ENCODE data around the gene FANCF.
"Not testable (repeated sequence)": the region's sequence is repeated elsewhere in the genome, so short reads cannot be mapped to it uniquely, and the experiment has no call there.

FANCF gene

GRCh38 chr11:22657101-22657694 lies 31.6 kb upstream of the FANCF start:
- Histone ChIP-seq H3K4me1 (ENCODE audit: control insufficient read depth, insufficient read depth, low read length) (no peaks in the 10 kb centered on the region), H3K27me3 (replicated peaks; ENCODE audit: control insufficient read depth, insufficient read depth, low read length) (peaks cover 3% of the 10 kb centered on the region), H3K9ac (ENCODE audit: low read length) (no peak overlapping the region), H3K4me3 (ENCODE audit: low read length) (no peak overlapping the region), H3K36me3 (ENCODE audit: control insufficient read depth, insufficient read depth, low read length, severe bottlenecking) (no peaks in the 10 kb centered on the region), H3K9me3 (ENCODE audit: control insufficient read depth, low read length) (no peaks in the 10 kb centered on the region)
- no peak for DNase-seq (ENCODE audit: low read depth)

GRCh38 chr11:22656130-22656529 lies 30.5 kb upstream of the FANCF start:
- Histone ChIP-seq H3K9ac (ENCODE audit: low read length) (no peak overlapping the region), H3K27me3 (replicated peaks; ENCODE audit: control insufficient read depth, insufficient read depth, low read length) (peaks cover 3% of the 10 kb centered on the region), H3K4me1 (ENCODE audit: control insufficient read depth, insufficient read depth, low read length) (no peaks in the 10 kb centered on the region), H3K36me3 (ENCODE audit: control insufficient read depth, insufficient read depth, low read length, severe bottlenecking) (no peaks in the 10 kb centered on the region), H3K4me3 (ENCODE audit: low read length) (no peak overlapping the region), H3K9me3 (ENCODE audit: control insufficient read depth, low read length) (no peaks in the 10 kb centered on the region)
- DNase-seq (ENCODE audit: low read depth) = peak; percentile 70

- not testable (repeated sequence) for H3K4me3 ChIP-seq (ENCODE audit: low read length); H3K9me3 ChIP-seq (ENCODE audit: control insufficient read depth, low read length); H3K27me3 ChIP-seq (replicated peaks; ENCODE audit: control insufficient read depth, insufficient read depth, low read length); H3K9ac ChIP-seq (ENCODE audit: low read length); H3K36me3 ChIP-seq (ENCODE audit: control insufficient read depth, insufficient read depth, low read length, severe bottlenecking); DNase-seq (ENCODE audit: low read depth); H3K4me1 ChIP-seq (ENCODE audit: control insufficient read depth, insufficient read depth, low read length)
Observed at GRCh38 chr11:22652346-22652745, 26.7 kb upstream of the FANCF start.

- no peaks in the 10 kb centered on the region for H3K9me3 ChIP-seq (ENCODE audit: control insufficient read depth, low read length)
- no peaks in the 10 kb centered on the region for H3K36me3 ChIP-seq (ENCODE audit: control insufficient read depth, insufficient read depth, low read length, severe bottlenecking)
- H3K27me3 ChIP-seq (replicated peaks; ENCODE audit: control insufficient read depth, insufficient read depth, low read length) = no peaks in the 10 kb centered on the region
- no peak overlapping the region for H3K4me3 ChIP-seq (ENCODE audit: low read length)
- no peak overlapping the region for H3K9ac ChIP-seq (ENCODE audit: low read length)
- no peaks in the 10 kb centered on the region for H3K4me1 ChIP-seq (ENCODE audit: control insufficient read depth, insufficient read depth, low read length)
- no peak for DNase-seq (ENCODE audit: low read depth)
Observed at GRCh38 chr11:22641559-22641958, 15.9 kb upstream of the FANCF start.

GRCh38 chr11:22640862-22641261 lies 15.2 kb upstream of the FANCF start:
- no peaks in the 10 kb centered on the region for H3K9me3 ChIP-seq (ENCODE audit: control insufficient read depth, low read length)
- no peak for DNase-seq (ENCODE audit: low read depth)
- H3K4me3 ChIP-seq (ENCODE audit: low read length) = no peak overlapping the region
- no peaks in the 10 kb centered on the region for H3K27me3 ChIP-seq (replicated peaks; ENCODE audit: control insufficient read depth, insufficient read depth, low read length)
- no peak overlapping the region for H3K9ac ChIP-seq (ENCODE audit: low read length)
- no peaks in the 10 kb centered on the region for H3K4me1 ChIP-seq (ENCODE audit: control insufficient read depth, insufficient read depth, low read length)
- H3K36me3 ChIP-seq (ENCODE audit: control insufficient read depth, insufficient read depth, low read length, severe bottlenecking) = no peaks in the 10 kb centered on the region

GRCh38 chr11:22635689-22636088 lies 10.1 kb upstream of the FANCF start:
- Histone ChIP-seq H3K9ac (ENCODE audit: low read length) (no peak overlapping the region), H3K36me3 (ENCODE audit: control insufficient read depth, insufficient read depth, low read length, severe bottlenecking) (no peaks in the 10 kb centered on the region), H3K27me3 (replicated peaks; ENCODE audit: control insufficient read depth, insufficient read depth, low read length) (no peaks in the 10 kb centered on the region), H3K4me3 (ENCODE audit: low read length) (no peak overlapping the region), H3K4me1 (ENCODE audit: control insufficient read depth, insufficient read depth, low read length) (no peaks in the 10 kb centered on the region), H3K9me3 (ENCODE audit: control insufficient read depth, low read length) (no peaks in the 10 kb centered on the region)
- no peak for DNase-seq (ENCODE audit: low read depth)

GRCh38 chr11:22634897-22635629 lies 9.4 kb upstream of the FANCF start:
- H3K4me1 ChIP-seq (ENCODE audit: control insufficient read depth, insufficient read depth, low read length) = no peaks in the 10 kb centered on the region
- no peaks in the 10 kb centered on the region for H3K36me3 ChIP-seq (ENCODE audit: control insufficient read depth, insufficient read depth, low read length, severe bottlenecking)
- H3K27me3 ChIP-seq (replicated peaks; ENCODE audit: control insufficient read depth, insufficient read depth, low read length) = no peaks in the 10 kb centered on the region
- H3K9ac ChIP-seq (ENCODE audit: low read length) = no peak overlapping the region
- H3K9me3 ChIP-seq (ENCODE audit: control insufficient read depth, low read length) = no peaks in the 10 kb centered on the region
- DNase-seq (ENCODE audit: low read depth) = no peak
- H3K4me3 ChIP-seq (ENCODE audit: low read length) = no peak overlapping the region

- no peak overlapping the region for H3K9ac ChIP-seq (ENCODE audit: low read length)
- H3K9me3 ChIP-seq (ENCODE audit: control insufficient read depth, low read length) = no peaks in the 10 kb centered on the region
- no peak for DNase-seq (ENCODE audit: low read depth)
- H3K27me3 ChIP-seq (replicated peaks; ENCODE audit: control insufficient read depth, insufficient read depth, low read length) = no peaks in the 10 kb centered on the region
- no peaks in the 10 kb centered on the region for H3K36me3 ChIP-seq (ENCODE audit: control insufficient read depth, insufficient read depth, low read length, severe bottlenecking)
- H3K4me1 ChIP-seq (ENCODE audit: control insufficient read depth, insufficient read depth, low read length) = no peaks in the 10 kb centered on the region
- no peak overlapping the region for H3K4me3 ChIP-seq (ENCODE audit: low read length)
Observed at GRCh38 chr11:22633354-22633902, 7.8 kb upstream of the FANCF start.

- H3K9me3 ChIP-seq (ENCODE audit: control insufficient read depth, low read length) = no peaks in the 10 kb centered on the region
- no peak overlapping the region for H3K9ac ChIP-seq (ENCODE audit: low read length)
- DNase-seq (ENCODE audit: low read depth) = no peak
- H3K4me3 ChIP-seq (ENCODE audit: low read length) = no peak overlapping the region
- no peaks in the 10 kb centered on the region for H3K36me3 ChIP-seq (ENCODE audit: control insufficient read depth, insufficient read depth, low read length, severe bottlenecking)
- H3K27me3 ChIP-seq (replicated peaks; ENCODE audit: control insufficient read depth, insufficient read depth, low read length) = no peaks in the 10 kb centered on the region
- H3K4me1 ChIP-seq (ENCODE audit: control insufficient read depth, insufficient read depth, low read length) = peaks cover 10% of the 10 kb centered on the region
Observed at GRCh38 chr11:22627421-22627820, 1.8 kb upstream of the FANCF start.

GRCh38 chr11:22626573-22627239 lies 1.1 kb upstream of the FANCF start:
- no peaks in the 10 kb centered on the region for H3K36me3 ChIP-seq (ENCODE audit: control insufficient read depth, insufficient read depth, low read length, severe bottlenecking)
- no peaks in the 10 kb centered on the region for H3K27me3 ChIP-seq (replicated peaks; ENCODE audit: control insufficient read depth, insufficient read depth, low read length)
- H3K4me3 ChIP-seq (ENCODE audit: low read length) = peak overlapping the region; percentile 87
- DNase-seq (ENCODE audit: low read depth) = peak; percentile 0
- peaks cover 10% of the 10 kb centered on the region for H3K4me1 ChIP-seq (ENCODE audit: control insufficient read depth, insufficient read depth, low read length)
- no peaks in the 10 kb centered on the region for H3K9me3 ChIP-seq (ENCODE audit: control insufficient read depth, low read length)
- H3K9ac ChIP-seq (ENCODE audit: low read length) = peak overlapping the region; percentile 83

GRCh38 chr11:22624742-22625447 lies 728 bp downstream of the FANCF start:
- Histone ChIP-seq H3K4me1 (ENCODE audit: control insufficient read depth, insufficient read depth, low read length) (peaks cover 10% of the 10 kb centered on the region), H3K9me3 (ENCODE audit: control insufficient read depth, low read length) (no peaks in the 10 kb centered on the region), H3K4me3 (ENCODE audit: low read length) (peak overlapping the region; percentile 87), H3K36me3 (ENCODE audit: control insufficient read depth, insufficient read depth, low read length, severe bottlenecking) (no peaks in the 10 kb centered on the region), H3K9ac (ENCODE audit: low read length) (peak overlapping the region; percentile 83), H3K27me3 (replicated peaks; ENCODE audit: control insufficient read depth, insufficient read depth, low read length) (no peaks in the 10 kb centered on the region)
- peak; percentile 77 for DNase-seq (ENCODE audit: low read depth)
